Activated naive CD4-positive, alpha-beta T cell treated with anti-CD3 and anti-CD28 coated beads for 36 hours (primary cell): ENCODE data around the gene RCN2. TPM values are rescaled to one million over a fixed set of nuclear protein-coding genes. Genes with fewer than 3 reads are reported as not detected.

Experiments
- CTCF ChIA-PET: fragments of 350-600 bp; sonication (Branson Sonifier 250); formaldehyde crosslinking; loops from one replicate; lab custom pipeline; 2021; ENCODE audit warnings: antibody characterized with exemption; lab: Charles Lee
- DNase-seq: peaks from one replicate; pipeline ENCODE4 v3.0.0-alpha.2; 2020
- H3K27ac Mint-ChIP-seq: one replicate; pipeline ENCODE4 v1.8.0; 2021; ENCODE audit warnings: mild to moderate bottlenecking, mixed read lengths
- H3K27me3 Mint-ChIP-seq: one replicate; pipeline ENCODE4 v1.8.0; 2021; ENCODE audit warnings: low read depth, mixed read lengths
- H3K36me3 Mint-ChIP-seq: one replicate; pipeline ENCODE4 v1.8.0; 2021; ENCODE audit warnings: low read depth, mixed read lengths
- H3K4me1 Mint-ChIP-seq: one replicate; pipeline ENCODE4 v1.8.0; 2021; ENCODE audit warnings: low read depth, mixed read lengths
- H3K4me3 Mint-ChIP-seq: one replicate; pipeline ENCODE4 v1.8.0; 2021; ENCODE audit warnings: mild to moderate bottlenecking, moderate library complexity, mixed read lengths
- H3K9me3 Mint-ChIP-seq: one replicate; pipeline ENCODE4 v1.8.0; 2021; ENCODE audit warnings: mixed read lengths
- intact Hi-C: fragments of 100-400 bp; cut with micrococcal nuclease; formaldehyde crosslinking; loops from one replicate; pipeline ENCODE4 v1.15.1; 2023
- total RNA-seq, 2 experiments: library from RNA; stranded (reverse); gene quantifications; one replicate each; pipeline ENCODE4 v1.2.3, GENCODE V29; 2021

Gene RCN2
- total RNA-seq, 2 experiments from 2014 or later: 23.7 to 25.2 TPM

GRCh38 chr15:77001351-77001750, 69.8 kb downstream of the RCN2 start:
- Mint-ChIP-seq H3K27me3 (no peaks in the 10 kb centered on the region), H3K9me3 (no peaks in the 10 kb centered on the region), H3K4me1 (peaks cover 84% of the 10 kb centered on the region), H3K27ac (peak overlapping the region; percentile 40), H3K4me3 (peak overlapping the region; percentile 17), H3K36me3 (peaks cover 21% of the 10 kb centered on the region)
- DNase-seq: no peak
- intact Hi-C loops: no loop called here
- CTCF ChIA-PET: interaction anchor here (1.4 to 2.6 kb wide), 2 partner anchors 12 to 21 kb away, joined by 3 to 9 read pairs; no protein-coding TSS in a partner anchor

GRCh38 chr15:77001966-77002365, 70.4 kb downstream of the RCN2 start:
- no peak overlapping the region for H3K27ac Mint-ChIP-seq
- H3K4me1 Mint-ChIP-seq: peaks cover 86% of the 10 kb centered on the region
- H3K4me3 Mint-ChIP-seq: no peak overlapping the region

GRCh38 chr15:77002436-77002835, 70.9 kb downstream of the RCN2 start:
- no peak for DNase-seq
- peak overlapping the region; percentile 41 for H3K4me3 Mint-ChIP-seq
- CTCF ChIA-PET: interaction anchor here (0.9 to 1.2 kb wide), 2 partner anchors 29 to 30 kb away, joined by 3 read pairs; no protein-coding TSS in a partner anchor
- no peaks in the 10 kb centered on the region for H3K9me3 Mint-ChIP-seq
- intact Hi-C loops: no loop called here
- peaks cover 84% of the 10 kb centered on the region for H3K4me1 Mint-ChIP-seq
- H3K27ac Mint-ChIP-seq: peak overlapping the region; percentile 84
- peaks cover 21% of the 10 kb centered on the region for H3K36me3 Mint-ChIP-seq
- H3K27me3 Mint-ChIP-seq: no peaks in the 10 kb centered on the region

More at GRCh38 chr15:77001966-77002365, 70.4 kb downstream of the RCN2 start:
- DNase-seq: no peak
- Mint-ChIP-seq H3K9me3 (no peaks in the 10 kb centered on the region), H3K36me3 (peaks cover 21% of the 10 kb centered on the region), H3K27me3 (no peaks in the 10 kb centered on the region)
- CTCF ChIA-PET: interaction anchor here (2.6 kb wide), 1 partner anchor 11 kb away, joined by 9 read pairs; no protein-coding TSS in a partner anchor
- intact Hi-C loops: no loop called here

GRCh38 chr15:77002954-77003912, 71.7 kb downstream of the RCN2 start:
- peaks cover 20% of the 10 kb centered on the region for H3K36me3 Mint-ChIP-seq
- no peaks in the 10 kb centered on the region for H3K9me3 Mint-ChIP-seq
- H3K4me3 Mint-ChIP-seq: peak overlapping the region; percentile 41
- peak; percentile 87 for DNase-seq
- peaks cover 82% of the 10 kb centered on the region for H3K4me1 Mint-ChIP-seq
- CTCF ChIA-PET: interaction anchor here (0.9 to 1.2 kb wide), 2 partner anchors 28 to 31 kb away, joined by 3 read pairs; no protein-coding TSS in a partner anchor
- peak overlapping the region; percentile 84 for H3K27ac Mint-ChIP-seq
- intact Hi-C loops: loop anchor here (1.0 kb wide), 1 partner anchor 10 kb away; no protein-coding TSS in a partner anchor
- H3K27me3 Mint-ChIP-seq: no peaks in the 10 kb centered on the region

Other genes with a start within 250 kb of the RCN2 start
- 10 to 100 TPM; 28.5 to 28.9 TPM for gene SCAPER, start 26.4 kb upstream of the RCN2 start, total RNA-seq
- gene PSTPIP1, start 63.4 kb downstream of the RCN2 start, total RNA-seq: 100 to 1,000 TPM in 1 of 2 experiments, 10 to 100 TPM in 1; 94.2 to 102 TPM
- 10 to 100 TPM; 21.9 to 24.9 TPM for gene TSPAN3, start 139.4 kb downstream of the RCN2 start, total RNA-seq